ENCODE data around the gene CNOT1. TPM values are rescaled to one million over a fixed set of nuclear protein-coding genes. Genes with fewer than 3 reads are reported as not detected.

Gene CNOT1
- total and polyA plus RNA-seq, 2 experiments from 2014 or later: 49.3 to 71.8 TPM

- Histone ChIP-seq H3K27me3 (no peaks in the 10 kb centered on the region), H3K9me3 (ENCODE audit: low read depth) (no peaks in the 10 kb centered on the region), H3K4me3 (no peak overlapping the region), H3K27ac (no peak overlapping the region), H3K4me1 (ENCODE audit: low read depth) (no peaks in the 10 kb centered on the region), H3K36me3 (peaks cover 48% of the 10 kb centered on the region)
- DNase-seq (ENCODE audit: low read depth in 1 of 2, low spot score in 1 of 2): peak in 1 of 2 donors; percentile 69
- TF ChIP-seq CTCF (IDR thresholded peaks at IDR 0.05; ENCODE audit: low read depth, low read length): no peak
These were observed 66.4 kb downstream of the CNOT1 start for GRCh38 chr16:58563235-58563634.

- peak overlapping the region; percentile 13 for H3K27ac ChIP-seq
- H3K9me3 ChIP-seq (ENCODE audit: low read depth): no peaks in the 10 kb centered on the region
- H3K36me3 ChIP-seq: peaks cover 65% of the 10 kb centered on the region
- no peak for DNase-seq (ENCODE audit: low read depth in 1 of 2, low spot score in 1 of 2)
- H3K27me3 ChIP-seq: no peaks in the 10 kb centered on the region
- no peak for TF ChIP-seq CTCF (IDR thresholded peaks at IDR 0.05; ENCODE audit: low read depth, low read length)
- no peaks in the 10 kb centered on the region for H3K4me1 ChIP-seq (ENCODE audit: low read depth)
- no peak overlapping the region for H3K4me3 ChIP-seq
These were observed 72.9 kb downstream of the CNOT1 start for GRCh38 chr16:58556678-58557077.

- DNase-seq (ENCODE audit: low read depth in 1 of 2, low spot score in 1 of 2): peak in 1 of 2 donors; percentile 2
- H3K27ac ChIP-seq: no peak overlapping the region
- no peaks in the 10 kb centered on the region for H3K9me3 ChIP-seq (ENCODE audit: low read depth)
- TF ChIP-seq CTCF (IDR thresholded peaks at IDR 0.05; ENCODE audit: low read depth, low read length): no peak
- H3K27me3 ChIP-seq: no peaks in the 10 kb centered on the region
- H3K36me3 ChIP-seq: peaks cover 90% of the 10 kb centered on the region
- H3K4me3 ChIP-seq: no peak overlapping the region
- H3K4me1 ChIP-seq (ENCODE audit: low read depth): no peaks in the 10 kb centered on the region
These were observed 78.1 kb downstream of the CNOT1 start for GRCh38 chr16:58551496-58551895.

GRCh38 chr16:58548378-58548777 lies 81.2 kb downstream of the CNOT1 start:
- TF ChIP-seq CTCF (IDR thresholded peaks at IDR 0.05; ENCODE audit: low read depth, low read length): no peak
- H3K27ac ChIP-seq: peak overlapping the region; percentile 69
- peaks cover 95% of the 10 kb centered on the region for H3K36me3 ChIP-seq
- H3K9me3 ChIP-seq (ENCODE audit: low read depth): no peaks in the 10 kb centered on the region
- no peaks in the 10 kb centered on the region for H3K27me3 ChIP-seq
- no peak overlapping the region for H3K4me3 ChIP-seq
- no peaks in the 10 kb centered on the region for H3K4me1 ChIP-seq (ENCODE audit: low read depth)
- DNase-seq (ENCODE audit: low read depth in 1 of 2, low spot score in 1 of 2): no peak

- Histone ChIP-seq H3K4me3 (no peak overlapping the region), H3K27me3 (no peaks in the 10 kb centered on the region), H3K27ac (no peak overlapping the region), H3K36me3 (peaks cover 97% of the 10 kb centered on the region), H3K4me1 (ENCODE audit: low read depth) (no peaks in the 10 kb centered on the region), H3K9me3 (ENCODE audit: low read depth) (no peaks in the 10 kb centered on the region)
- DNase-seq (ENCODE audit: low read depth in 1 of 2, low spot score in 1 of 2): no peak
- no peak for TF ChIP-seq CTCF (IDR thresholded peaks at IDR 0.05; ENCODE audit: low read depth, low read length)
These were observed 85.9 kb downstream of the CNOT1 start for GRCh38 chr16:58543685-58544084.

- Histone ChIP-seq H3K27ac (no peak overlapping the region), H3K4me1 (ENCODE audit: low read depth) (no peaks in the 10 kb centered on the region), H3K27me3 (no peaks in the 10 kb centered on the region), H3K9me3 (ENCODE audit: low read depth) (no peaks in the 10 kb centered on the region), H3K36me3 (peaks cover 99% of the 10 kb centered on the region), H3K4me3 (no peak overlapping the region)
- DNase-seq (ENCODE audit: low read depth in 1 of 2, low spot score in 1 of 2): no peak
- TF ChIP-seq CTCF (IDR thresholded peaks at IDR 0.05; ENCODE audit: low read depth, low read length): no peak
These were observed 87.3 kb downstream of the CNOT1 start for GRCh38 chr16:58542291-58542690.

Data from cardiac muscle cell (in vitro differentiated cells and primary cell).